HG02678 (cell line): Measurements from ENCODE around the gene FASTK.

ENCODE experiments used
- ATAC-seq: cut with Tn5 transposase; IDR thresholded peaks from one replicate; pipeline ENCODE4 v1.9.1; 2021; ENCODE audit warnings: mild to moderate bottlenecking, moderate library complexity; ENCODE audit not compliant: unreplicated experiment

Gene FASTK

DNA sequence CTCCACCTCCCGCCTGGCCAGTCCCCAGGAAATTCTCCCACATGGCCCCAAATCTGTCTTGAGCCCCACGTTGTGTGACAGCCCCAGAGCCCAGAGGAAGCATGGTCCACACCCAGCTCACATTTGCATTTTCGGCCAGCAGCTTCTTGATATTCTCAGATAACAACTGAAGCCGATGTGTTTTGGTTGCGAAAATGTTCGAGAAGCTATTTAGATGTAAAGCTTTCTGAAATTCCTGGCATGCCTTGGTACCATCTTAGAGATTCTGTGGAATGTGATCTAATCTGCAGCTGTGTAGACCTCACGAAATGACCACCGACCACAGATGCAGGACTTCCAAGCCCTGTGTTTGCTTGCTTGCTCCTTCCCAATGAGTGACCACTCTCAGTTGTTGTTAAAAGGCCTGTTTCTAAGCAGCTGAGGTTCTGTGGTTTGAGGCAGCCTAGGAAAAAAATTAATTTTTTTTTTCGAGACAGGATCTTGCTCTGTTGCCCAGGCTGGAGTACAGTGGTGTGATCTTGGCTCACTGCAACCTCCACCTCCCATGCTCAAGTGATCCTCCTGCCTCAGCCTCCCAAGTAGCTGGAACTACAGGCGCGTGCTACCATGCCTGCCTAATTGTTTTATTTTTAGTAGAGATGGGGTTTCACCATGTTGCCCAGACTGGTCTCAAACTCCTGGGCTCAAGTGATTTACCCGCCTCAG lies 12.4 kb downstream of the FASTK start:
- ATAC-seq = no peak

DNA sequence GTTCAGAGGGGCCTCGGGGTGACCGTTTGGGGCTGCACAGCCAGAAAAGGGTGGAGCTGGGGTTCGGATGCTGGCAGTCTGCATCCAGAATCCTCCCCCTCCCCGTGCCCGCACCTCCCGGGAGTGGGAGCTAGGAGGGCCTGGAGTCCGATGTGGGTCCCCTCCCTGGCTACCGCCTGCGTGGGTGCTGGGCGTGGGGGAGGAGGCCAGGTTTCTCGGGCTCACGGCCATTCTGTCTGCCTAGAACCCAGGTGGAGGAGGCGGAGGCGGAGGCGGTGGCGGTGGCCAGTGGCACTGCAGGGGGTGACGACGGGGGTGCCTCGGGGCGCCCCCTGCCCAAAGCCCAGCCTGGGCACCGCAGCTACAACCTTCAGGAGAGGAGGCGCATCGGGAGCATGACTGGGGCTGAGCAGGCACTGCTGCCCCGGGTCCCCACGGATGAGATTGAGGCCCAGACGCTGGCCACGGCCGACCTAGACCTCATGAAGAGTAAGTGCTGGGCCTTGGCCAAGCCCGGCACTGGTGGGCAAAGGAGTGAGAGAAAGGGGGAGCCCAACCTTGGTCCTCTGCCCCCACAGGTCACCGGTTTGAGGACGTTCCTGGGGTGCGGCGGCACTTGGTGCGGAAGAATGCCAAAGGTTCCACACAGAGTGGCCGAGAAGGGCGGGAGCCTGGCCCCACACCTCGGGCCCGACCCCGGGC lies 14.2 kb downstream of the FASTK start:
- no peak for ATAC-seq

GRCh38 chr7:151065516-151065915 lies 15.1 kb downstream of the FASTK start:
- no peak for ATAC-seq

DNA sequence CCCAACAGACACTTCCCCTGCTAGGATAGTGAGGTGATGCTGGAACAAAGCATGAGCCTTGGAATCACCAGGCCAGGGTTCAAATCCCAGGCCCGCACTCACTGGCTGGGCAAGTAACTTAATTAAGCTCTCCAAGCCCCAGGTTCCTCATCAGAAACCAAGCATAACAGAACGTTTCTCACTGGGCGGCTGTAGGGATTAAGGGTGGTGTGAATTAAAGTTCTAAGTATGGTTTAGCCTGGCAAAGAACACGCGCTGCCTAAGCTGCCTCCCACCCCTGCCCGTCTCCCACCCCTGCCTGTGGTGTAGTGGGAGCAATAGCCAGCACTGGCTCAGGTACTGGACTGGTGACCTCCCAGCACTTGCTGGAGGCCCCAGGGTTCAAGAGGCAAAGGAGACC lies 15.6 kb downstream of the FASTK start:
- ATAC-seq = no peak

GRCh38 chr7:151064454-151064853 lies 16.2 kb downstream of the FASTK start:
- no peak for ATAC-seq

GRCh38 chr7:151063212-151063561 lies 17.4 kb downstream of the FASTK start:
- ATAC-seq = no peak

- no peak for ATAC-seq
Observed at GRCh38 chr7:151062399-151063211, 18.0 kb downstream of the FASTK start.

GRCh38 chr7:151062111-151062398 lies 18.6 kb downstream of the FASTK start:
- ATAC-seq = no peak

- no peak for ATAC-seq
Observed at GRCh38 chr7:151061213-151062110, 19.1 kb downstream of the FASTK start.

- no peak for ATAC-seq
Observed at GRCh38 chr7:151060416-151061212, 20.0 kb downstream of the FASTK start.

DNA sequence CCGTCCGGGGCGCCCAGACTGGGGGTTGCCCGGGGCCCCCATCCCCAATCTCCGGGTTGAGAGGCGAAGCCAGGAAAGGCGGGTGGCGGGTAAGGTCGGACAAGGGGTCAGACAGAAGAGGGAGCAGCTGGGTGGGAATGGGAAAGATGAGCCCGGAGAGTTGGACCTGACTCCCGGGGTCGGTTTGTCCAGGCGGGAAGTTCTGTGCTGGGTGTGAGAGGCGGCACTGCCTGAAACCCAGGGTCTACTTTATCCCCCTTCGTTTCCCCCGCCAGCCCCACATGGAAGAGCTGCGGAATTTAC lies 20.5 kb downstream of the FASTK start:
- no peak for ATAC-seq

GRCh38 chr7:151059367-151060112 lies 21.1 kb downstream of the FASTK start, which contains the start of gene SLC4A2:
Gene SLC4A2 (plus strand): TSS chr7:151059589. CDS start chr7:151061988, 2,399 bp downstream.
- ATAC-seq = peak; percentile 34

DNA sequence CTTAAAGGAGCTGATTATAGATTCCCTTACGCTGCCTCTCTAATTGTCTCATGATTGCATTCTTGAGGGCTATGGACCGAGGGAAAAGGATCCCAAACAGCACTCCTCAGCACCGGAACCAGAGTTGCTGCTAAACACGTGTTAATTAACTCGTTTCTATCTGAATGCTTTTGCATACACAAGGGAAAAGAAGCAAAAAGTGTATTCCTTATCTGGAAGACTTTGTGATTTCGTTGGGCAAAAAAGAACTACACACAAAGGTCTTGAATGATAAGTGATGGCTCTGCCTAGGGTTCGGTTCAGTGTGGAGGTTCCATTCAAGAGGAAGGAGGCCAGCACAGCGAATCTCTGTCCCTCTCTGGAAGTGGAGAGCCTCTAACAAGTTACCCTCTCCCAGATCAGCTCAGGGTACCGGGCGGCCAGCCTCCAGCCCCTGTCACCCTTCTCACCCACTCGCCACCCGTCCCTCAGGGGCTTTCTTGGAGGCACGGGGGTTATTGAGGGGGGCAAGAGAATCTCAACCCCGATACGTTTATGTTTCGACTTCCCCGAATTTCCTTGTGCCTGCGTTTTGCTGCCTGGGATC lies 21.7 kb downstream of the FASTK start:
- ATAC-seq = no peak

GRCh38 chr7:151057989-151058780 lies 22.4 kb downstream of the FASTK start:
- ATAC-seq = peak; percentile 90

- ATAC-seq = peak; percentile 13
Observed at GRCh38 chr7:151057506-151057988, 23.1 kb downstream of the FASTK start, which contains the start of gene CDK5. Gene CDK5 (minus strand): TSS chr7:151057897. CDS start chr7:151057848, 49 bp downstream.

GRCh38 chr7:151056666-151057505 lies 23.7 kb downstream of the FASTK start:
- no peak for ATAC-seq

DNA sequence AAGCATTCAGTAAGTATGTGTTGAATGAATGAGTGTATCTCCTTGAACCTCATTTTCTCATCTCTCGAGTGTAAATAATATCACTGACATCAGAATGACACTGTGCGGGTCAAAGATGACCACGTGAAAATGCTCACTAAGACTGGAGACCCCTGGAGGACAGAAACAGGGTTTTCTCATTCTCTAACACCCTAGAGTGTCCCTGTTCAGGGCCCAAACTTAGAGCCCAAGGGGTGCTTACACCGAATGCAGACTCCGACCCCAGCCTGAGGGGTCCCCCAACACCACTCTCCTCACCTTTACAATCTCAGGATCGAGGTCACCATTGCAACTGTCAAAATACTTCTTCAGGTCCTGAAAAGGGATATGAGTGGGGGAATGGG lies 24.3 kb downstream of the FASTK start:
- no peak for ATAC-seq
